Chondrocyte (in vitro differentiated cells): ENCODE results near the gene IL20RA. TPM values are rescaled to one million over a fixed set of nuclear protein-coding genes. Genes with fewer than 3 reads are reported as not detected.

ENCODE experiments used
- DNase-seq: peaks from one replicate; pipeline ENCODE4 v3.0.0; 2021; ENCODE audit warnings: mixed read lengths, low spot score
- H3K27ac Mint-ChIP-seq: one replicate; pipeline ENCODE4 v1.8.0; 2021; ENCODE audit warnings: mild to moderate bottlenecking, moderate library complexity, mixed read lengths; ENCODE audit not compliant: unreplicated experiment
- H3K27me3 Mint-ChIP-seq: 2 replicates; pipeline ENCODE4 v1.8.0; 2021; ENCODE audit warnings: low read depth, mixed read lengths
- H3K36me3 Mint-ChIP-seq: 2 replicates; pipeline ENCODE4 v1.8.0; 2021; ENCODE audit warnings: low read depth, mixed read lengths
- H3K4me1 Mint-ChIP-seq: 2 replicates; pipeline ENCODE4 v1.8.0; 2021; ENCODE audit warnings: low read depth, mild to moderate bottlenecking, mixed read lengths
- H3K4me3 Mint-ChIP-seq: one replicate; pipeline ENCODE4 v1.8.0; 2021; ENCODE audit warnings: mild to moderate bottlenecking, moderate library complexity, mixed read lengths; ENCODE audit not compliant: unreplicated experiment
- H3K9me3 Mint-ChIP-seq: 2 replicates; pipeline ENCODE4 v1.8.0; 2021; ENCODE audit warnings: low read depth, mixed read lengths
- long read RNA-seq: library from polyadenylated mRNA; stranded (forward); transcript quantifications from one replicate; pipeline ENCODE4 v2.0.0, GENCODE V29; 2021
- total RNA-seq: library from RNA; stranded (reverse); gene quantifications from 3 replicates; pipeline ENCODE4 v1.2.1, GENCODE V29; 2021
- TF ChIP-seq, protein P1 (sequence below): fragments of 200-600 bp; sonication (generic); IDR thresholded peaks from 2 replicates; pipeline ENCODE4 v1.5.0; 2021; ENCODE audit warnings: antibody characterized with exemption, mild to moderate bottlenecking, moderate library complexity

IL20RA gene, protein sequence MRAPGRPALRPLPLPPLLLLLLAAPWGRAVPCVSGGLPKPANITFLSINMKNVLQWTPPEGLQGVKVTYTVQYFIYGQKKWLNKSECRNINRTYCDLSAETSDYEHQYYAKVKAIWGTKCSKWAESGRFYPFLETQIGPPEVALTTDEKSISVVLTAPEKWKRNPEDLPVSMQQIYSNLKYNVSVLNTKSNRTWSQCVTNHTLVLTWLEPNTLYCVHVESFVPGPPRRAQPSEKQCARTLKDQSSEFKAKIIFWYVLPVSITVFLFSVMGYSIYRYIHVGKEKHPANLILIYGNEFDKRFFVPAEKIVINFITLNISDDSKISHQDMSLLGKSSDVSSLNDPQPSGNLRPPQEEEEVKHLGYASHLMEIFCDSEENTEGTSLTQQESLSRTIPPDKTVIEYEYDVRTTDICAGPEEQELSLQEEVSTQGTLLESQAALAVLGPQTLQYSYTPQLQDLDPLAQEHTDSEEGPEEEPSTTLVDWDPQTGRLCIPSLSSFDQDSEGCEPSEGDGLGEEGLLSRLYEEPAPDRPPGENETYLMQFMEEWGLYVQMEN
- total RNA-seq = 0.22 TPM in 1 of 3 replicates, not detected in the others
- long read RNA-seq, partial matches to known transcripts = 0 of 1 reads
- long read RNA-seq, other reads (novel, unspliced or antisense) = 0 of 1 reads

DNA sequence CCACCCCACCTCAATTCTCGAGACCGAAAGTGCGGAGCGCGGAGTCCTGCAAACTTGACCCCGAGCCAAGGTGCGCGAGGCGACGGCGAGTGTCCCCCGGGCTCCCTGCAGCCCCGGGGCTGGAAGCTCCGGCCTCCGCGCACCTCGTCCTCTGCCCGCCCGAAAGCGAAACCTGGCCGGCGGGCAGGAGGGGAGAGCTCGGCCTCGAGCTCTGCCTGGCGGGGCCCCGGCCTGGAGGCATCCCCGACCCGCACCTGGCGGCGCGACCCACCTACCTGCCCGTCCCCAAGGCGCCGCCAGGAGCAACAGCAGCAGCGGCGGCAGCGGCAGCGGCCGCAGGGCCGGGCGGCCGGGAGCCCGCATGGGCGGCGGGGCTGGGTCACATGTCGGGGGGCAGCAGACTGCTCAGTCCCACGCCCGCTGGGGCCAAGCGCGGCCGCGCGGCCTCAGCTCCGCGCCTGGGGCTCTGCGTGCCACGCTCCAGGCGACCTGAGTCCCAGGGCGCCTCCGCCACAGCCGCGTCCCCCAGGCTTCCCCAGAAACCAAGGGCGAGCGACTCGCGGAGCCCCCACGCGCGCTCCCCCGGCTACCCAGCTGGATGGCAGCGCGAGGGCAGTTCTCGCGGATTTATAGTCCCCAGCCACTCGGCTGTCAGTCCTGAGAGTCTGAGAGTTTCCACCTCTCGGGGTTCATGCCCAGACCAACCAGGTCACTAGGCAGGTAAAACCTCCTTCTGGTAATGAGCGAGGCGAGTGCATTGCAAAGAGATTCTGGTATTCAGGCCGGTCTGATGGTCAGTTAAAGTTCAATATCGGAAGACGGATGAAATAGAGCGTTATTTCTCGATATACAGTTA, at the start of gene IL20RA:
TSS of gene IL20RA (minus strand) at position 600 of the 856 bp plus-strand sequence. CDS start at position 363, 237 bp downstream.
- Mint-ChIP-seq H3K27ac (no peak within 1 kb of the TSS), H3K4me3 (peak within 1 kb of the TSS; percentile 74), H3K9me3 (peaks cover 15% of the 10 kb centered on the region), H3K27me3 (peaks cover 58% of the 10 kb centered on the region), H3K36me3 (peaks cover 7% of the 10 kb centered on the region), H3K4me1 (peaks cover 3% of the 10 kb centered on the region)
- DNase-seq = no peak
- TF ChIP-seq, protein P1, sequence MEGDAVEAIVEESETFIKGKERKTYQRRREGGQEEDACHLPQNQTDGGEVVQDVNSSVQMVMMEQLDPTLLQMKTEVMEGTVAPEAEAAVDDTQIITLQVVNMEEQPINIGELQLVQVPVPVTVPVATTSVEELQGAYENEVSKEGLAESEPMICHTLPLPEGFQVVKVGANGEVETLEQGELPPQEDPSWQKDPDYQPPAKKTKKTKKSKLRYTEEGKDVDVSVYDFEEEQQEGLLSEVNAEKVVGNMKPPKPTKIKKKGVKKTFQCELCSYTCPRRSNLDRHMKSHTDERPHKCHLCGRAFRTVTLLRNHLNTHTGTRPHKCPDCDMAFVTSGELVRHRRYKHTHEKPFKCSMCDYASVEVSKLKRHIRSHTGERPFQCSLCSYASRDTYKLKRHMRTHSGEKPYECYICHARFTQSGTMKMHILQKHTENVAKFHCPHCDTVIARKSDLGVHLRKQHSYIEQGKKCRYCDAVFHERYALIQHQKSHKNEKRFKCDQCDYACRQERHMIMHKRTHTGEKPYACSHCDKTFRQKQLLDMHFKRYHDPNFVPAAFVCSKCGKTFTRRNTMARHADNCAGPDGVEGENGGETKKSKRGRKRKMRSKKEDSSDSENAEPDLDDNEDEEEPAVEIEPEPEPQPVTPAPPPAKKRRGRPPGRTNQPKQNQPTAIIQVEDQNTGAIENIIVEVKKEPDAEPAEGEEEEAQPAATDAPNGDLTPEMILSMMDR = no peak

DNA sequence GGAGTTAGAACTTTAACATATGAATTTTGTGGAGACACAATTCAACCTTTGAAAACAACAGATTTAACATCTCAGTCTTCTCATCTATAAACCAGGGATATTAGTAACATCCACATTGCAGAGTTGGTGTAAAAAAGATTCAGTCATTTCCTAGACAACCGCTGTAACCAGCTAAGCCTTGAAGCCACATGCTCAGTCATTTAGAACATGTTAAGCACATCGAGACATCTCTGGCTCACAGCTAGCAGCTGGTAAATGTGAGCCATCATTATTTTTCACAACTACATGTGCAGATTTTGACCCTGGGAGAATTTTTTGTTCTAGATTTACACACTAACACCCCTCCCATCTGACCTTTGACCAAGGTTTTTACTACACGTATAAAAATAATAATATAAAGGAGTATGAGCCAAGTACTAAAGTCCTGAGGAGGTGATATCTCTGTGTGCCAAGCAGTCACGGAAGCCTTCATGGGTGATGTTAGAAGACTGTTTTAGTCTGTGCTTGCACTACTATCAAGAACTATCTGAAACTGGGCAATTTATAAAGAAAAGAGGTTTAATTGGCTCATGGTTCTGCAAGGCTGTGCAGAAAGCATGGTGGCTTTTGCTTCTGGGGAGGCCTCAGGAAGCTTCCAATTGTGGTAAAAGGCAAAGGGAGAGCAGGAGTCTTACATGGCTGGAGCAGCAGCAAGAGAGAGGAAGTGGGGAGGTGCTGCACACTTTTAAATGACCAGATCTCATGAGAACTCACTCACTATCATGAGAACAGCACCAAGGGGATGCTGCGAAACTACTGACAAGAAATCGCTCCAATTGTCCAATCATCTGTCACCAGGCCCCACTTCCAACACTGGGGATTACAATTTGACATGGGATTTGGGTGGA, 48.7 kb upstream of the IL20RA start:
- Mint-ChIP-seq H3K36me3 (peaks cover 2% of the 10 kb centered on the region), H3K27ac (no peak overlapping the region), H3K4me1 (no peaks in the 10 kb centered on the region), H3K4me3 (no peak overlapping the region), H3K27me3 (peaks cover 14% of the 10 kb centered on the region), H3K9me3 (no peaks in the 10 kb centered on the region)
- no peak for DNase-seq
- TF ChIP-seq, protein P1 = no peak

DNA sequence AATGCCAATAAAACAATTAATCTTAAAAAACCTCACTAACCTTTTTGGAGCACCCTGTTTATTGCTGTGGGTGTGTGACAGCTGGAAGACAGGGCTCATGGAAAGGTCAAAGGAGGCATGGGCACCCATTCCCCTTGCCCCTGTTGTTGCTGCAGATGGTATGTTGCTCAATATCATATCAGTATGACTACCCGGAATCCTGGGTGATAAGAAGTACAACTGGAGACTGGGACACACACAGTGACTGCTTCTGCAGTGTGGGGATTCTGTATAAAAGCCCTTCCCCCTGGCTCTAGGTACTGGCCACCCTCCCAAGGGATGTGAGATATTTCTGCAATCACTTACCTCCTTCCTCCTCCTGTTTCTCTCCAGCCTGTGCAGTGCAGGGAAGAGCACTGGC, 47.3 kb upstream of the IL20RA start:
- Mint-ChIP-seq H3K9me3 (no peaks in the 10 kb centered on the region), H3K27ac (no peak overlapping the region), H3K36me3 (peaks cover 2% of the 10 kb centered on the region), H3K4me1 (peaks cover 5% of the 10 kb centered on the region), H3K27me3 (peaks cover 10% of the 10 kb centered on the region), H3K4me3 (no peak overlapping the region)
- TF ChIP-seq, protein P1 = no peak
- DNase-seq = no peak

DNA sequence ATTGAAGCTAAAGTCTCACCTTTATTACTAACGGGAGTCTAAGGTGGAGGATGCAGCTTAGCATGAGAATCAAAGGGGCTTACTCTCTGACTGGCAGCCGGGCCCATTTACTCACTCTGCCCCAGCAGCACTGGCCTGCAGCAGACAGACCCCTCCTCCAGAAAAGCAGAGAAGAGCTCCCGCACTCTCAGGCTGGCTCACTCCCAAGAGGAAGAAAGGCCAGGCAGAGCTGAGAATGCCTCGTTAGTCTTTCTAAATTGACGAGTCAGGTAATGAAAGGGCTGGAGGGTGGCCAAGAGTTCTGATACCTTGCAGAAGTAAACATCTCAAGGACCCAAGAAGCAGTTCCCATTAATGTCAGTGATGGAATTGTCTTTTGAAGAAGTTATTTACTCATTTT, 44.5 kb upstream of the IL20RA start:
- Mint-ChIP-seq H3K36me3 (peaks cover 2% of the 10 kb centered on the region), H3K4me1 (peaks cover 8% of the 10 kb centered on the region), H3K27me3 (peaks cover 16% of the 10 kb centered on the region), H3K27ac (no peak overlapping the region), H3K9me3 (no peaks in the 10 kb centered on the region), H3K4me3 (no peak overlapping the region)
- no peak for DNase-seq
- TF ChIP-seq, protein P1 = no peak
